Kidney epithelial cell (primary cell): ENCODE data around the gene NFIA. TPM values are rescaled to one million over a fixed set of nuclear protein-coding genes. Genes with fewer than 3 reads are reported as not detected.

Source experiments
- DNase-seq: peaks from one replicate; pipeline ENCODE4 v3.0.0-alpha.2; 2010; ENCODE audit warnings: low read depth
- H3K27me3 ChIP-seq: 2 replicates; pipeline ENCODE4 v1.6.0; 2011; ENCODE audit warnings: low read length; ENCODE audit not compliant: control insufficient read depth, insufficient read depth
- H3K36me3 ChIP-seq: 2 replicates; pipeline ENCODE4 v1.5.1; 2011; ENCODE audit warnings: low read length; ENCODE audit not compliant: control insufficient read depth, insufficient read depth
- H3K4me3 ChIP-seq: 2 replicates; pipeline ENCODE4 v1.5.1; 2011; ENCODE audit warnings: low read depth, mild to moderate bottlenecking, control low read depth, low read length
- CTCF ChIP-seq: IDR thresholded peaks from 2 replicates; pipeline ENCODE4 v1.5.1; 2011; ENCODE audit warnings: mild to moderate bottlenecking, moderate library complexity, low read length, control low read depth, inconsistent platforms; ENCODE audit not compliant: insufficient read depth, poor library complexity, severe bottlenecking
- total RNA-seq: library from RNA; depleted of rRNA; stranded (reverse); fragments of >200 nt; gene quantifications from 2 replicates; pipeline ENCODE4 v1.2.3, GENCODE V29; 2015

Gene NFIA
- total RNA-seq, 1 donor from 2014 or later: 3.5 TPM

- Histone ChIP-seq H3K4me3 (no peak overlapping the region), H3K27me3 (no peaks in the 10 kb centered on the region), H3K36me3 (no peaks in the 10 kb centered on the region)
- no peak for DNase-seq
- TF ChIP-seq CTCF: no peak
Measured at GRCh38 chr1:61389194-61389925, 307.0 kb downstream of the NFIA start.

- DNase-seq: no peak
- no peaks in the 10 kb centered on the region for H3K27me3 ChIP-seq
- no peak overlapping the region for H3K4me3 ChIP-seq
- no peak for TF ChIP-seq CTCF
- H3K36me3 ChIP-seq: no peaks in the 10 kb centered on the region
Measured at GRCh38 chr1:61389926-61390845, 307.8 kb downstream of the NFIA start.

GRCh38 chr1:61391730-61392129 lies 309.4 kb downstream of the NFIA start:
- Histone ChIP-seq H3K27me3 (no peaks in the 10 kb centered on the region), H3K4me3 (no peak overlapping the region), H3K36me3 (no peaks in the 10 kb centered on the region)
- no peak for TF ChIP-seq CTCF
- DNase-seq: no peak

GRCh38 chr1:61392409-61393242 lies 310.3 kb downstream of the NFIA start:
- no peak for TF ChIP-seq CTCF
- H3K4me3 ChIP-seq: no peak overlapping the region
- H3K27me3 ChIP-seq: no peaks in the 10 kb centered on the region
- no peaks in the 10 kb centered on the region for H3K36me3 ChIP-seq
- no peak for DNase-seq

GRCh38 chr1:61393575-61393974 lies 311.2 kb downstream of the NFIA start:
- no peak for DNase-seq

More at GRCh38 chr1:61393575-61393974, 311.2 kb downstream of the NFIA start:
- Histone ChIP-seq H3K4me3 (no peak overlapping the region), H3K27me3 (no peaks in the 10 kb centered on the region), H3K36me3 (no peaks in the 10 kb centered on the region)
- TF ChIP-seq CTCF: no peak
